HTERT RPE-1 (cell line): ENCODE data around the gene ZFYVE26.
"Not testable (repeated sequence)": the region's sequence is repeated elsewhere in the genome, so short reads cannot be mapped to it uniquely, and the experiment has no call there.

ENCODE experiments used
- in situ Hi-C: fragments of 300-500 bp; cut with MboI; formaldehyde crosslinking; loops from 4 replicates; pipeline ENCODE4 v1.14.3; 2020; ENCODE audit warnings: low sequenced_read_pairs

The ZFYVE26 gene

GRCh38 chr14:67759916-67760315 lies 56.5 kb downstream of the ZFYVE26 start:
- in situ Hi-C loops, result no loop called here

DNA sequence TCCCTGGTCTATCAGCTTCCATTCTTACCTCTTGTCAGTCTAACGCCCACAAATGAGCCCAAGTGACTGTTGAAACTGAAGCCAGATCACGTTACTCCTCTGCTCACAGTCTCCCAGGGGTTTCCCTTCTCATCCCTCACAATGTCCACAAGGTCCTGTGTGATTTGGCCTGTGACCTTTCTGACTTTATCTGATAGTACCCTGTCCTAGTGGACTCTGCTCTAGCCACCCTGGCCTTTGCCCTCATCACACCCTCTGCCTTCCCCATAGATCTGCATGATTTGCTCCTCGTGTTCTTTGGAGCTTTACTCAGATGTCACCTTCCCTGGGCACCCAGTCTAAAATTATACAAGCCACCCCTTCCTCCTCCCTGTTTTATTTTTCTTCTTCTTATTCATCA lies 59.2 kb downstream of the ZFYVE26 start:
- in situ Hi-C loops, result no loop called here

DNA sequence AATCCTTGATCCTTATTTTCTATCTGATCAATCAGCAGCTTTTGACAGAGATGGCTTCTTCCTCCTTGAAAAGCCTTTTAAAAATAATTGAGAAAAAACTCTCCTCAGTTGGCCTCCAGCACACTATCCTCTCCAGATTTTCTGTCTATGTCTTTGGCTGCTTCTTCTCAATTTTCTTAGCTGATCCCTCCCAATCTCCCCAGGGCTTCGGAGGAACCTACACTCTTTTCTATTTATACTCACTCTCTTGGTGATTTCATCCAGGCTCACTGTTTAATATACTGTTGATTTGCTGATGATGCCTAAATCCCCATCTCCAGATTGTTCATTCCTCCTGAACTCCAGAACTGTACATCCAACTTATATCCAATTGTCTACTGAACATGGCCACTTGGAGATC lies 59.9 kb downstream of the ZFYVE26 start:
- in situ Hi-C loops, result no loop called here

DNA sequence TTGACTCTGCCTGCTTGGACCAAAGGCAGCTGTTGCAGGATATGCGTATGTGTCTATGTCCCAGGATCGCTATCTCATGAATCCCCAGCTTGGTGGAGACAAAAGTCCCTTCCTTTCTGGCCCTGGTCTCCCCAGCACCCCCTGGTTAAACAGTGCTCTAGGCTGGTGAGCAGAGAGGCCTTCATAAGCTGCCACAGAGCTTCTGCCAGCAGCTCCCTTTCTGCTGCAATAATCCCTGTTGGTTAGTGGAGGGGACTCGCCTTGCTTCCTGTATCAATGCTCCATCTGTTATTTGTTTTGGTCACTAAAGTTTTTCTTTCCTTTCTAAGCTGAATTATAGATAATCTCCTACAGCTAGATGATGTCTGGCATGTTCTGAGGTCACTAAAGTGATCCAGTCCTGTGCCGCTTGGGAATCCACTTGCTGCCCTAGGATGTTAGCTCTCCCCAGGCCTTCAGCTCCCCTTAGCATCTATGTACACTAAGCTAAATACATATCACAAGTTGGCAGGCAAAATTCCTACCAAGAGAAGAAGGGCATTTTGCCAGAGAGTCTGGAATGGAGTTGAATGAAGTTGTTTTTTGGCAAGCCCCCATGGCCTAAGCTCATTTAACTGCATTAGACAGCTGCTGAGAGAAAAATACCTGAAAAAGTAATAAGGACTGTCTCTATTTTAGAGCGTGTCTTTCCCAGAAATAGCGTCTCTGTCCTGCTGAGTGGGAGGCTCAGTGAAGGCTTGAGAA lies 66.9 kb downstream of the ZFYVE26 start:
- in situ Hi-C loops, result no loop called here

DNA sequence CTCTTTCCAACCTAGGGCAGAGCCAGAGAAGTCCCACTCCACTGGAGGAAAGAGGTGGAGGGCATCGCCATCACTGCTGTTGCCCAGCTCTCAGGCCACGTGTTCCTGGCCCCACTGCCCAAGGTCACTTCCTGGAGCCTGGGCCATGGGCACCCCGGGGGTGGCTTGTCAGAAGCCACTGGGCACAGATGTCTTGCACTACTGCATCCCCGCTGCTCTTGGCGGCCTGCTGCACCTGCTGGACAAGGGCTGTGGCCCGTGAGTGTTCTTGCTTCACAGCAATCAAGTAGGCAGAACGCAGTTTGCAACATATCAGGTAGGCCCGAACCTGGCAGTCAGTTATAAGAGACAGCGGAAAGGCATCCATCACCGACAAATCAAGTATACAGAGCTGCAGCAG lies 68.1 kb downstream of the ZFYVE26 start:
- in situ Hi-C loops, result no loop called here

DNA sequence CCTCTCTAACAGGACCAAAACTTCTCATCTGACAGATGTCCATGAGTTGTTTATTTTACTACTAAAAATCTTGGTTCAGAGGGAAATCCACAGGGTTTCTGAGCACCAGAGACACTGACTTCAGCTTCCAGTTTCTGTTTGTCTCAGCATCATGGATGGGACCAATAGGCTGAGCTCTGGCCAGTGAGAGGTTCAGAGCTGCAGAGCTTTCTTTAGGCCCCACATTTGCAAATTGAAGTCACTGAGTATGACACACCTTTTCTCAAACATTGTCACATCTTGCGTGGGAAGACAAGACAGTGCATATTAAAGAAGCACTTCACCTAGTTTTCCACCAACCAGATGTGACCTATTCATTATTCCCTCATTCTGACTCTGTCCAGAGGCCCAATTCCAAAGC lies 69.5 kb downstream of the ZFYVE26 start:
- in situ Hi-C loops, result no loop called here

DNA sequence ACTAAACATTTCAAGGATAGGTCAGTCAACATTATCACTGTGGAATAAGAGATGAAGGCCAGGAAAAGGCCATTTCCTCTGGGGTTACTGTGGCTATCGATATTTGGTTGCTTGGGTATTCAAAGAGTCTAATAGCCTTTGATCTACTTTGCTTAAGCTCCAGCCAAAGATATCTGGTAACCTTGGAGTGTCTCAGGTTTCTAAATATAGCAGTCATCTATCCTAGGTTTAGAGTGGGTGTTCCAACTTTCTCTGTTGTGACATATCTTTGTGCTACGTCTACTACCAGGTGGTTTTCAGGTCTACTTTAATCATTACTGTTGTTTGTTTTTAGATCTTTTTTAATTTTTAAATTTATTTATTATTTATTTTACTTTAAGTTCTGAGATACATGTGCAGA lies 72.3 kb downstream of the ZFYVE26 start:
- in situ Hi-C loops, result no loop called here

DNA sequence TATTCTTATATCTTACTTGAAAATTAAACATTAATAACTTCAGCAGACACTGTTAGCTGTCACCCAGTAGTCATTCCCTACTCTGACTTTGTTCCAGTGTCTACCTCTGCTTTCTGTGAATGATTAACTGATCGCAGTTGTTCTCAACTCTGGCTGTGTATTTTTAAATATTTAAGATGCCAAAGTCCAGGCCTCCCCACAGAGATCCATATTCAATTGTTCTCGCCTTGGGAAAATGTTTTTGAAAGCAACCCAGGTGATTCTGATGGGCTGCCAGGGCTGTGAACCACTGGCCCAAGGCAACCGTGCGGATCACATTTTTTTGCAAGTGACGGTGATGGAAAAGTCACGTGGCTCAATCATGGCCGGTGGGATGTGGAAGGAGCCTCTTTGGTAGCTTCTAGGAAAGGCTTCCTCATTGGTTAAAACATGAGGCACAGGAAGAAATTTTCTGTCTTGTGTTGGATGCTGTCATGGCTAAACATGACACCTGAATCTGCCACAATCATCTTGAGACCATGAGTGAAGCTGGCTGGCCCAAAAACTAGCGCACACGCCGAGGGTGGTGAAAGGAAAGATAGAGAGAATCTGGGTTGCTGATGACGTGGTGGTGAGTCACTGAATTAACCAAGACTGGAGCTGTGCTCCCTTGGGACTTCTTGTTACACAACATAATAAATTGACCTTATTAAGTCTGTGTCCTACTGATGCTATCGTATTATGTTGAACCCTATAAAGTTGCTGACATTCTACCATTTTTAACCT lies 77.5 kb downstream of the ZFYVE26 start:
- in situ Hi-C loops, result no loop called here

- in situ Hi-C loops, result no loop called here
These were observed 79.6 kb downstream of the ZFYVE26 start for GRCh38 chr14:67736771-67737170.

DNA sequence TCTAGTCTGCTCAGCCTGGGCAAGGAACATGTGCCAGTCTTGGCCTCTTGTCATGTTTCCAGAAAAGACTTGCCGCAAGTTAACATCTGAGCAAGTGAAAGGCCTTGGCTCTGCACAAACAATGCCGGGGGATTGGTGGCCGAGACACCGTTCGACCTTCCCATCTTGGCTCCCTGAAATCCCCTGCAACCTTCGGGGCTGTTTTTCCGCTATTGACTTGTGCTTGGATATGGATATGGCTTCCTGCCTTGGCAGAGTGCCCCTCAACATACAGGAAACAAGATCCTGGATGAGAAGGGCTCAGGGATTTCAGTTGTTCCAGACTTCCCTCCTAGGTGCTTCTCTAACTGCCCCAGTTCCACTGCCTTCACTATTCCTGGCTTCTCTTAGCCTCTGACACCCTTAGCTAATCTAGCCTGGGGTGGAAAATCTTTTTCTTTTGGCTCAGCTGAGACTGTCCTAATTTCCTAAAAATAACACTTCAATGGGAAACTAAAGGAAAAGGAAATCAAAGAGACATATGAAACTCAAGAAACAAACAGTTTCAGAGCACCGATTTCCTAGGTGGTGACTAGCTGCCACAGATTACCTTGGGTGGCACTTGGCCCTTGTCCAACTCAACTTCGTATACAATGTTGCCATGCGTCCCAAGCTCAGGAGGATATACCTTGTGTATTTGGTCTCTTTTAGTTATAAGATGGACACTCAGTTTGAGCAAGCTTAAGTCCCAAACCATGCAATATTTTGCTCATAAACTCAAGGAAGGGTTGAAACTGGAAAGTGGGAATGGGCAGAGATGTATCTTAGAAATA lies 80.8 kb downstream of the ZFYVE26 start:
- in situ Hi-C loops, result no loop called here

- in situ Hi-C loops, result no loop called here
These were observed 81.7 kb downstream of the ZFYVE26 start for GRCh38 chr14:67734675-67735074.

- in situ Hi-C loops, result no loop called here
These were observed 82.8 kb downstream of the ZFYVE26 start for GRCh38 chr14:67733616-67734015.

- in situ Hi-C loops, result no loop called here
These were observed 87.1 kb downstream of the ZFYVE26 start for GRCh38 chr14:67729072-67729885.

- in situ Hi-C loops, result no loop called here
These were observed 88.1 kb downstream of the ZFYVE26 start for GRCh38 chr14:67728258-67728657.

DNA sequence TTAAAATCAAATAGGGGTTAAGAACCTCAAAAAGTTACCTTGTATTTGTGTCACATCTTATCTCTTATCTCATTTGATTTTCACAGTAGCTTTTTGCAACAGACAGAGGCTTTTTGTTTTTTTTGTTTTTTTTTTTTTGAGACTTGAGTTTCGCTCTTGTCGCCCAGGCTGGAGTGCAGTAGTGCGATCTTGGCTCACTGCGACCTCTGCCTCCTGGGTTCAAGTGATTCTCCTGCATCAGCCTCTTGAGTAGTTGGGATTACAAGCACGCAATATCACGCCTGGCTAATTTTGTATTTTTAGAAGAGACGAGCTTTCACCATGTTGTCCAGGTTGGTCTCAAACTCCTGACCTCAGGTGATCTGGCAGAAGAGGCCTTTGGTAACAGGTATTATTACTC lies 89.0 kb downstream of the ZFYVE26 start:
- in situ Hi-C loops, result no loop called here

- in situ Hi-C loops, result no loop called here
These were observed 91.2 kb downstream of the ZFYVE26 start for GRCh38 chr14:67725171-67725570.

- in situ Hi-C loops, result no loop called here
These were observed 94.1 kb downstream of the ZFYVE26 start for GRCh38 chr14:67722293-67722692.

DNA sequence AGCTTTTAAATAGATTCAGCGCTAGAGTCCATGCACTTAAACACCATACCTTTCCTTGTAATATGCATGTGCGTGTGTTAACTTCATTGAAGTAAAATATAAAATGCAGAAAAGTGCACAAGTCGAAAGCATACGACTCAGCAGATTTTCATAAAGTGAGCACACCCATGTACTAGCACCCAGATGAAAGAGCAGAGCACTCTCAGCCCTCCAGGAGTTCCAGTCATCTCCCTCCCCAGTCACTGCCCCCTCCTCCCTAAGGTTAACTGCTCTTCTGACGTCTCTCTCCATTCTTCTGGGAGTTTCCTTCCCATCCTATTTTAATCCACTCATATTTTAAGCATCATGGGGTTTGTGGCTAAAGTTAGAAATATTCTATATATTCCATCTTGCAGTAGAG lies 94.5 kb downstream of the ZFYVE26 start:
- in situ Hi-C loops, result no loop called here

DNA sequence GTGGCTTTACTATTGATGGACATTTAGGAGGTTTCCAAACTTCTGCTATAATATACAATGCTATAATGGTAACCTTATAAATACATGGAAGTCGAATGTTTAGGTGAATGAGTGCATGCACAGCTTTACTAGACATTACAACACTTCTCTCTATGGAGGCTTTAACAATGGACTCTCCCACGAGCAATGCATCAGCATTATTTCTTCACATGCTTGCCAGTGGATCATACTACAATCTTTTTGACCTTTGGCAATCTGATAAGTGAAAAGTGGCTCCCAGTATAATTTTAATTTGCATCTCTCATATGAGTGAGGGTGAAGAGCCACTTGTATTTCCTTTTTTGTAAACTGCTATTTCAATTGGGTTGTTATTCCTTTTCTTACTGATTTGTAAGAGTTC lies 96.5 kb downstream of the ZFYVE26 start:
- in situ Hi-C loops, result no loop called here

GRCh38 chr14:67719385-67719784 lies 97.0 kb downstream of the ZFYVE26 start:
- in situ Hi-C loops, result not testable (repeated sequence)

- in situ Hi-C loops, result no loop called here
These were observed 98.1 kb downstream of the ZFYVE26 start for GRCh38 chr14:67718265-67718664.
